ENCODE data around the gene ORAI2. TPM values are rescaled to one million over a fixed set of nuclear protein-coding genes. Genes with fewer than 3 reads are reported as not detected.

ORAI2 gene
- total and polyA plus RNA-seq, 2 of the 8 experiments (the other 6 are each of a cell fraction or from before 2014, with no cell fraction given) = 20.7 to 35.2 TPM

- TF ChIP-seq NRF1 (IDR thresholded peaks at IDR 0.05; ENCODE audit: low read depth, low read length) = no peak
- TF ChIP-seq GTF2F1 (IDR thresholded peaks at IDR 0.05; ENCODE audit: borderline replicate concordance, low read depth, low read length) = no peak
- TF ChIP-seq CHD1 (IDR thresholded peaks at IDR 0.05; ENCODE audit: low read depth, low read length) = no peak
- TF ChIP-seq RNF2 (IDR thresholded peaks at IDR 0.05; ENCODE audit: borderline replicate concordance, low read depth, low read length, missing control alignments, poor library complexity, severe bottlenecking) = no peak
- no peak for TF ChIP-seq BACH1 (IDR thresholded peaks at IDR 0.05; ENCODE audit: low read length)
These were observed 36.8 kb downstream of the ORAI2 start (continued) for GRCh38 chr7:102469972-102470825.
